Keratinocyte (primary cell): Measurements from ENCODE around the gene RAB40A. TPM values are rescaled to one million over a fixed set of nuclear protein-coding genes. Genes with fewer than 3 reads are reported as not detected.

Experiments used
- DNase-seq: peaks from one replicate; pipeline ENCODE4 v3.0.0-alpha.2; 2011; ENCODE audit warnings: low read depth, missing footprints, low spot score
- FAIRE-seq: peaks from 2 replicates; lab custom pipeline; 2011; peaks lifted over from hg19 to GRCh38; lab: Jason Lieb, UNC
- H2AFZ ChIP-seq: 2 replicates; pipeline ENCODE4 v1.6.0; 2012; ENCODE audit warnings: low read length, control low read depth, inconsistent platforms; ENCODE audit not compliant: control insufficient read depth
- H3K27ac ChIP-seq: 2 replicates; pipeline ENCODE4 v1.5.1; 2011; ENCODE audit warnings: low read length; ENCODE audit not compliant: control insufficient read depth, insufficient read depth
- H3K27me3 ChIP-seq: 3 replicates; pipeline ENCODE4 v1.6.0; 2011; ENCODE audit warnings: low read length; ENCODE audit not compliant: control insufficient read depth, insufficient read depth; ENCODE audit errors: extremely low read depth
- H3K36me3 ChIP-seq, 2 experiments: 2 replicates in 1 of 2; 3 replicates in 1 of 2; pipeline ENCODE4 v1.5.1; 2011; ENCODE audit warnings: low read length in 2 of 2, mild to moderate bottlenecking in 1 of 2; ENCODE audit not compliant: control insufficient read depth in 2 of 2, insufficient read depth in 2 of 2; ENCODE audit errors: extremely low read depth in 1 of 2
- H3K4me1 ChIP-seq: 3 replicates; pipeline ENCODE4 v1.5.1; 2011; ENCODE audit warnings: low read length; ENCODE audit not compliant: control insufficient read depth, insufficient read depth; ENCODE audit errors: extremely low read depth
- H3K4me2 ChIP-seq: 3 replicates; pipeline ENCODE4 v1.6.0; 2011; ENCODE audit warnings: low read depth, low read length; ENCODE audit not compliant: control insufficient read depth, insufficient read depth; ENCODE audit errors: extremely low read depth
- H3K4me3 ChIP-seq, 3 experiments: fragments of 200-600 bp in 1 of 3; sonication (generic) in 1 of 3; 2 replicates in 2 of 3; 3 replicates in 1 of 3; pipeline ENCODE4 v1.5.1; 2011 to 2016; ENCODE audit warnings: low read length in 3 of 3, mild to moderate bottlenecking in 3 of 3, control low read depth in 2 of 3, inconsistent platforms in 1 of 3, low read depth in 1 of 3, mixed read lengths in 1 of 3, mixed run types in 1 of 3, moderate library complexity in 1 of 3; ENCODE audit not compliant: control insufficient read depth in 2 of 3, insufficient read depth in 2 of 3; ENCODE audit errors: extremely low read depth in 1 of 3
- H3K79me2 ChIP-seq: 2 replicates; pipeline ENCODE4 v1.6.0; 2012; ENCODE audit warnings: low read length; ENCODE audit not compliant: control insufficient read depth, insufficient read depth
- H3K9ac ChIP-seq: 3 replicates; pipeline ENCODE4 v1.6.0; 2011; ENCODE audit warnings: low read length; ENCODE audit not compliant: control insufficient read depth, insufficient read depth; ENCODE audit errors: extremely low read depth
- H3K9me1 ChIP-seq: 3 replicates; pipeline ENCODE4 v1.6.0; 2011; ENCODE audit warnings: low read length; ENCODE audit not compliant: control insufficient read depth, insufficient read depth; ENCODE audit errors: extremely low read depth
- H3K9me3 ChIP-seq: 2 replicates; pipeline ENCODE4 v1.5.1; 2012; ENCODE audit warnings: low read depth, low read length; ENCODE audit not compliant: control insufficient read depth
- H4K20me1 ChIP-seq: 3 replicates; pipeline ENCODE4 v1.6.0; 2011; ENCODE audit warnings: low read length; ENCODE audit not compliant: control insufficient read depth, insufficient read depth; ENCODE audit errors: extremely low read depth
- EZH2 ChIP-seq: IDR thresholded peaks from one replicate; pipeline ENCODE4 v1.6.1; 2012; ENCODE audit warnings: inconsistent platforms, mild to moderate bottlenecking, low read length, moderate library complexity
- dilution Hi-C: fragments of 300-500 bp; cut with MboI; formaldehyde crosslinking; loops from one replicate; pipeline ENCODE4 v1.7.0; 2020; ENCODE audit warnings: low sequenced_read_pairs; ENCODE audit not compliant: extremely low pct_ligation_motif_present
- polyA plus RNA-seq, 5 experiments: library from polyadenylated mRNA; depleted of rRNA in 3 of 5; stranded (reverse) in 3 of 5; stranded (forward) in 1 of 5; unstranded in 1 of 5; fragments of >200 nt; gene quantifications; 1 replicate in 1 of 5; 2 replicates in 3 of 5; 3 replicates in 1 of 5; pipeline versions ENCODE4 v1.2.1 to v1.2.3, GENCODE V29; 2011 to 2012; ENCODE audit warnings: missing spikeins in 2 of 5, low read depth in 1 of 5, low replicate concordance in 1 of 5
- TF ChIP-seq, protein P1 (sequence below), 3 experiments: IDR thresholded peaks in 1 of 3; conservative IDR thresholded peaks in 1 of 3; optimal IDR thresholded peaks in 1 of 3; 2 replicates in 2 of 3; 3 replicates in 1 of 3; pipeline versions ENCODE3 to v1.5.1; 2011; ENCODE audit warnings: low read length in 3 of 3, mild to moderate bottlenecking in 3 of 3, moderate library complexity in 2 of 3, control low read depth in 1 of 3, inconsistent platforms in 1 of 3; ENCODE audit not compliant: insufficient read depth in 2 of 3; ENCODE audit errors: extremely low read depth in 1 of 3

RAB40A gene
- polyA plus RNA-seq, 1 donor (not counting 4 experiments of a cell fraction or from before 2014, with no cell fraction given) = 0.33 TPM

DNA sequence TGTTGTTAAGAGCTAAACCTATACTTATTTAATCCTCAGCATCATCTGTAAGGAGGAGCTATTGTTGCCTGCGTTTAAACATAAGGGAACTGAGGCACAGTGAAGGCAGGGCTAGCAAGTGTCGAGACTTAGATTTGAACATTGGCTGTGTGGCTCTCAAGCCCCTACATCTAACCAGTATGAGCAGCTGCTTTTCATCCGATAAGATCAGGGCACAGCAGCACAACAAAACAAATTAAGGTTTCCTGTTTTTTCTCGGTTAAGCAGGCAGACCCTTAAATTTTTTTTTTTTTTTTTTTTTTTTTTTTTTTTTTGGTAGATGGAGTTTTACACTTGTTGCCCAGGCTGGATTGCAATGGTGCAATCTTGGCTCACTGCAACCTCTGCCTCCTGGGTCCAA is 35.6 kb downstream of the RAB40A start:
- H3K4me3 ChIP-seq = no peak overlapping the region
- TF ChIP-seq, protein P1, sequence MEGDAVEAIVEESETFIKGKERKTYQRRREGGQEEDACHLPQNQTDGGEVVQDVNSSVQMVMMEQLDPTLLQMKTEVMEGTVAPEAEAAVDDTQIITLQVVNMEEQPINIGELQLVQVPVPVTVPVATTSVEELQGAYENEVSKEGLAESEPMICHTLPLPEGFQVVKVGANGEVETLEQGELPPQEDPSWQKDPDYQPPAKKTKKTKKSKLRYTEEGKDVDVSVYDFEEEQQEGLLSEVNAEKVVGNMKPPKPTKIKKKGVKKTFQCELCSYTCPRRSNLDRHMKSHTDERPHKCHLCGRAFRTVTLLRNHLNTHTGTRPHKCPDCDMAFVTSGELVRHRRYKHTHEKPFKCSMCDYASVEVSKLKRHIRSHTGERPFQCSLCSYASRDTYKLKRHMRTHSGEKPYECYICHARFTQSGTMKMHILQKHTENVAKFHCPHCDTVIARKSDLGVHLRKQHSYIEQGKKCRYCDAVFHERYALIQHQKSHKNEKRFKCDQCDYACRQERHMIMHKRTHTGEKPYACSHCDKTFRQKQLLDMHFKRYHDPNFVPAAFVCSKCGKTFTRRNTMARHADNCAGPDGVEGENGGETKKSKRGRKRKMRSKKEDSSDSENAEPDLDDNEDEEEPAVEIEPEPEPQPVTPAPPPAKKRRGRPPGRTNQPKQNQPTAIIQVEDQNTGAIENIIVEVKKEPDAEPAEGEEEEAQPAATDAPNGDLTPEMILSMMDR (optimal IDR thresholded peaks at IDR 0.05 in 1 of 3, IDR thresholded peaks at IDR 0.05 in 1 of 3, conservative IDR thresholded peaks at IDR 0.05 in 1 of 3; ENCODE audit: extremely low read depth in 1 of 3, insufficient read depth in 2 of 3, low read length in 3 of 3) = no peak
- no peak for TF ChIP-seq EZH2
- no peak for FAIRE-seq
- H3K9me1 ChIP-seq = no peaks in the 10 kb centered on the region
- no peaks in the 10 kb centered on the region for H4K20me1 ChIP-seq
- no peak for DNase-seq
- H3K27me3 ChIP-seq = no peaks in the 10 kb centered on the region
- no peak overlapping the region for H3K4me2 ChIP-seq
- H3K9me3 ChIP-seq = no peaks in the 10 kb centered on the region
- H3K9ac ChIP-seq = no peak overlapping the region
- no peaks in the 10 kb centered on the region for H3K79me2 ChIP-seq
- no peaks in the 10 kb centered on the region for H3K4me1 ChIP-seq
- no peak overlapping the region for H2AFZ ChIP-seq
- no peak overlapping the region for H3K27ac ChIP-seq
- dilution Hi-C loops = no loop called here
- H3K36me3 ChIP-seq = no peaks in the 10 kb centered on the region

DNA sequence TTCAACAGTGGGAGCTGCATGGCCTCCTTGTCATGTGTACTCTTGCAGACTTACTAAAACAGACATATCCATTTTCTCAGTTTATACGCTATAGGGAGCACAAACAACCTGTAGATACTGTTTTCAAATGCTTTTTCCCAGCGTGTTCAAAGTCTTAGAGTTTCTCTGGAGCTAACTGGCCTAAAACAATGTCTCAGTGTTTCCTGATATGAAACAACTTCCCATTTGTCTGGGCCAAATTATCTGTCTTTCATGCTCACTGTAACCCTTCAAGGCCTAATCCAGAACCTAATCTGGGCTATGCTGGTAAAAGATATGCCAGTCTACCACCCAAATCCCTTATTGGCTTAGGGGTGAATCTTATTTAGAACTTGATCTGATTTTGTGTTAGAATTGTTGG is 38.8 kb downstream of the RAB40A start:
- dilution Hi-C loops = no loop called here
- Histone ChIP-seq H3K9ac (no peak overlapping the region), H3K36me3 (no peaks in the 10 kb centered on the region), H3K4me2 (no peak overlapping the region), H3K79me2 (no peaks in the 10 kb centered on the region), H3K9me3 (no peaks in the 10 kb centered on the region), H3K27me3 (no peaks in the 10 kb centered on the region), H3K27ac (no peak overlapping the region), H3K4me3 (no peak overlapping the region), H3K4me1 (no peaks in the 10 kb centered on the region), H3K9me1 (no peaks in the 10 kb centered on the region), H4K20me1 (no peaks in the 10 kb centered on the region), H2AFZ (no peak overlapping the region)
- no peak for FAIRE-seq
- DNase-seq = no peak
- TF ChIP-seq, protein P1 (optimal IDR thresholded peaks at IDR 0.05 in 1 of 3, IDR thresholded peaks at IDR 0.05 in 1 of 3, conservative IDR thresholded peaks at IDR 0.05 in 1 of 3; ENCODE audit: extremely low read depth in 1 of 3, insufficient read depth in 2 of 3, low read length in 3 of 3) = no peak
- no peak for TF ChIP-seq EZH2
